Hindlimb muscle (tissue), 1 donor: ENCODE data around the gene MAP3K7. TPM values are rescaled to one million over a fixed set of nuclear protein-coding genes. Genes with fewer than 3 reads are reported as not detected.
"Not testable (repeated sequence)": the region's sequence is repeated elsewhere in the genome, so short reads cannot be mapped to it uniquely, and the experiment has no call there.

ENCODE experiments used
- DNase-seq: peaks from one replicate; pipeline ENCODE4 v3.0.0-alpha.2; 2013
- polyA plus RNA-seq: library from polyadenylated mRNA; unstranded; fragments of 120-200 nt; gene quantifications from one replicate; pipeline ENCODE4 v1.2.1, GENCODE V29; 2013; ENCODE audit not compliant: insufficient read length

MAP3K7 gene
- polyA plus RNA-seq, 1 donor = 35.9 TPM

DNA sequence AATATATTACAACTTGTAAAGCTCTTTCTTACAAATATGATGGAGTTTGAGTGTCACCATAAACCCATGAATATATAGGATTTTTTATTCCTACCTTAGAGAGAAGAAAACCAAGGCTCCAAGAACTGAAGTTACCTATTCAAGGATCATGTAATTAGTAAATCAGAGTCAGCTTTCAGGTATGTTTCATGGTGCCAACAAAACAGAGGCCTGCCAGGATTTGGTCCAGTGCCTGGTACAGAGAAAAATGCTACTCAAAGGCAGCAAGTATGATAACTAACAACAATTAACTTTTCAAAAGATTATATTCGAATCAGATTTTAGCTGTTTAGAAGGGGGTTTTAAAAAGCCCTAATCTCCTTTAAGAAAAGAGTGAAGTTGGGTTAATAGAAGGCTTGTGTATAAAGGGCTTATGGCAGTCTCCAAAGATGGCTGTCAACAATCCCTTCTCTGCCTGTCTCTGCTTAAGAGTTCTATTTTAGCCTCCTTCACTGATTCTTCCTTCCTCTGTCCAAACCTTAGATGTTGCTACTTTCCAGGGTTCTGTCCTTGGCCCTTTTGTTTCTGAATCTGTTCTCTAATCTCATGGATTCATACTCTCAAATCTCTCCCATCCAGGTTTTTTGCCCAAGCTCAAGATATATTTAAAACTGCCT, 7.8 kb downstream of the MAP3K7 start:
- DNase-seq = no peak

- no peak for DNase-seq
Measured at GRCh38 chr6:90575267-90575666, 11.6 kb downstream of the MAP3K7 start.

DNA sequence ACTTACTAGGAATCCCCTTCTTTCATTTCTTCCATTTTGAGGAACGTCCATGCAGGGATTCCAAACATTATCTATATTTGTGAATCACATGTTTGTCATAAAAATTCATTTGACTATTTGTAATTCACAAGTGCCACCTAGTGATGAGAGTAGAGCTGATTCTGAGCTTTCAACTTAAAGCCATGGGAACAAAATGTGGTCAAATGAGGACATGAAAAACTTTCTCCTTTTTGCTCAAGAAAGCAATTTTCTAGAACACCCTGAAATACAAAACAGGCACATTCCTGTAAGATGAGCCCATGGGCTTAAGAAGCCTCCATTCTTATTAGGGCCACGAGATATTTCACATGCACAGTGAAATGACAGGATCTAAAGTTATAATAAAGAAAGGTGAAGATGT, 12.3 kb downstream of the MAP3K7 start:
- DNase-seq = no peak

GRCh38 chr6:90573624-90574023, 13.2 kb downstream of the MAP3K7 start:
- no peak for DNase-seq

DNA sequence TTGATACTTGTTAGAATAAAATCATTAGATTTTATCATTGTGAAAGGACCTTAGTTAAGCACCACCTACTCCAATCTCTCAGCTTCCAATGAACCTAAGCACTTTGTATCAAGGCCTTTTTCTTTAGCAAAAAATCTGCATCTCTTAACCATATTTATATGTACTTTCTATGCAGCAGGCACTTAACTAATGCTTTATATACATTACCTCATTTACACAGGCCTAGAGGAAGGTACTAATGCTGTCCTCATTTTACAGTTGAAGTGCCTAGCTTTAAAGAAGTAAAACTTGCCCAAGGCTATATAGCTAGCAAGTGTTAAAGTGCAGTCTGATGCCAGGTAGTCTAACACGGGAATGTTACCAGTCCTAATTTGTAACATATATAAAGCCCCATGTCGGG, 14.0 kb downstream of the MAP3K7 start:
- DNase-seq = no peak

- DNase-seq = no peak
Measured at GRCh38 chr6:90569223-90569622, 17.6 kb downstream of the MAP3K7 start.

DNA sequence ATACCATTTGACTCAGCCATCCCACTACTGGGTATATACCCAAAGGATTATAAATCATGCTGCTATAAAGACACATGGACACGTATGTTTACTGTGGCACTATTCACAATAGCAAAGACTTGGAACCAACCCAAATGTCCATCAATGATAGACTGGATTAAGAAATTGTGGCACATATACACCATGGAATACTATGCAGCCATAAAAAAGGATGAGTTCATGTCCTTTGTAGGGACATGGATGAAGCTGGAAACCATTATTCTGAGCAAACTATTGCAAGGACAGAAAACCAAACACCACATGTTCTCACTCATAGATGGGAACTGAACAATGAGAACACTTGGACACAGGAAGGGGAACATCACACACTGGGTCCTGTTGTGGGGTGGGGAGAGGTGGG, 19.2 kb downstream of the MAP3K7 start:
- not testable (repeated sequence) for DNase-seq

GRCh38 chr6:90562341-90562740, 24.5 kb downstream of the MAP3K7 start:
- DNase-seq = not testable (repeated sequence)

DNA sequence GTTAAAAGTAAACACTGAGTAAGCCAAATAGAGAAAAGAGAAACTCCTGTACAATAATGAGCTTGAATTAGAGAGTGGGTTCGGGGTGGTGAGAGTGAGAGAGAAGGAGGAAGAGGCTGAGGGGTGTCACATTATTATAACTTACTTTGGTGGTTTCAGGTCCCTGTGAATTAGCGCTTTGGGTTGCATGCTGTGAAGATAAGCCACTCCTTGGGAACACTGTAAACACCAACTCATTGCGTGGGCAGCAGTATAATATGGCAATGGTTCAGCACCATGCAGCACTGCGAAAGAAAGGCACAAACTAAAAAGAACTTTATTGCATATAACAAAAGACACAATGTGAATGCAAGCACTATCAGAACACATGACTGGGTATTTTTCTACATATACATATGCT, 26.9 kb downstream of the MAP3K7 start:
- no peak for DNase-seq

- no peak for DNase-seq
Measured at GRCh38 chr6:90557006-90557405, 29.9 kb downstream of the MAP3K7 start.

DNA sequence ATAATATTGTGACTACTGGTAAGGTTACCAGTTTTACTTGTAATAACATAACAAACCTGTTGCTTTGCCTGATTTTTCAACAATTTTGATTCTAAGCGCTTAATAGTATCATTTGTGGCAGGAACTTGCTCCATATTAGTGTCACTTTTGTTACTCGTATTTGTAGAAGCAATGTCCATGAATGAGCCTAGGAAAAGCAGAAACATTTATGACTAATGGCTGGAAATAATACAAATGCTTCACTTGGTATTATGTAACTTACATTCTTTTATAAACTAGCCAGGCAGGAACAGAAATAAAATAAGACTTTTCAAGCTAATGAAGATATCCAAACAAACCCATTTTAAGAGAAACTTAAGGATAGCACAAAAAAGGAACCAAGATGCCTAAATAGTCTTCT, 38.9 kb downstream of the MAP3K7 start:
- no peak for DNase-seq

- no peak for DNase-seq
Measured at GRCh38 chr6:90547079-90547478, 39.8 kb downstream of the MAP3K7 start.

DNA sequence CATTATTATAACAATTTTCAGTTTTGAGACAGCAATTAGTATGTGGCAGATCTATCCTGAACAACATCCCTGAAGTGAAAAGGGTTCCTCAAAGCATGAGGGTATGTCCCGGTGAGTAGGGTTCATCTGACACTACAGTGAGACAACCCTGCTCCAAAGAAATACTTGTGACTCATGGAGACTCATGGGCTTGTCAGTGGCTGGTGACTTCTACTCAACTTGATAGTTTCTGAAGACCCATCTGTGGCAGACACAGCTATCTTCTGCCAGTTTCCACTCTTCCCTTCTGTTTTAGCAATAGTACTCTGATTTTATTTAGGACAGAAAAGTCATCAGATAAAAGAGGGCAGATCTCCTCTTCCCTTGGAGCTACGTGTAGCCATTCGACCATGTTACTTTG, 41.4 kb downstream of the MAP3K7 start:
- no peak for DNase-seq

GRCh38 chr6:90544741-90545140, 42.1 kb downstream of the MAP3K7 start:
- DNase-seq = no peak

DNA sequence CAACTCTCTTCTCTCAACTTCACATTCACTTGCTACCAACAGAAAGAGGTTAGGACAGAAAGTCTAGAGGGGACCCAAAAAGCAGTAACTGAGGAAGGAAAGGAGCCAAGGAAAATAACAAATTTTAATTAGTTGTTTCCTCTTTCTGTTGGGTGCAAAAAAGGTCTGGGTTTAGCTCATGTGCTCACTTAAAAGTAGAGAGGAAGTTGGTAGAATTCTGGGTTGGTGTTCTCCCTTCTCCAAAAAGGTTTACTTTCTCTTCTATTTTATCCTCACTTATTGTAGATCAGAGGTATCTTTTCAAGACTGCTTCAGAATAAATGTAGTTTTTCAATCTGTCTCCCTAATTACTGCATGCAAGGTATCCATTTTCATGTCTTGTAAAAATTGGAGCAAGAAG, 42.8 kb downstream of the MAP3K7 start:
- no peak for DNase-seq

DNA sequence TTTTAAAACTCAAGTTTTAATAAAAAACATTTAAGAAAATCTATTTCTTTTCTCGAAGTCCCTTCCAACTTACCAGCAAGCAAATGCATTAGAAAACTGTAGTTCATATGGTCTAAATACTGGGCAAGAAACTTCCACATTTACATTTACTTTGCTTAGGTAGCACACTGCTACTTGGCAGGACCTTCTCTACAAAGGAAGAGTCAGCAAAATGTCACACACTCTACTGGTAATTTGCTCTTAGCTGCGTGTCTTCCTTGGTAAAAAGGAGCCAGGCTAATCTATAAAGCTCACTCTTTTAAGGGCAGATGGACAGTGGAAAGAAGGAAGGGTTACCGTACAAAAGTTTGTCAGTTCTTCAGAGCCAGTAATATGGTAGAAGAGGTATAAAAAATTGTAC, 45.7 kb downstream of the MAP3K7 start:
- DNase-seq = no peak

GRCh38 chr6:90538278-90539046, 48.4 kb downstream of the MAP3K7 start:
- DNase-seq = no peak

DNA sequence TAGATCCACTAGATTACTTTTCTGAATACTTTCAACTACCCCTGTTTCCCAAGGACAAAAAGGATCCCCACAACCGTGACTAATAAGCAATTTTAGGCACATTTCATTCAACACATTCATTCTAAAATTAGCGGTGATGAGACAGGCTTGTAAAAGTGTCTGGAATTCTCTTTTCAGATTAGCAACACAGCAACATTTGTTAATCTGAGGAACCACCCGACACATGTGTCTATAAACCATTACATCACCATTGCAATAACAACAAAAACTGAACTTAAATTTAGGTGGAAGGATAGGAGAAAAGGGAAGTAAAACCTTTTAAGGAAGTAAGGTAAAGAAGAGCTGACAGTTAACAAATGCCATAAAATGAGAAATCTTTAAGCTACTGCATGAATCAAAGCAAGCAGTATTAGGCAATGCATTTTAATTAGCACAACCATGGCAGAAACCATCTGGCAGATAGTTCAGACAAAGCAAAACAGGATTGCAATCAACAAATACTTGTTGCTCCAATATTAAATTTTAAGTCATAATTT, 49.1 kb downstream of the MAP3K7 start:
- no peak for DNase-seq

DNA sequence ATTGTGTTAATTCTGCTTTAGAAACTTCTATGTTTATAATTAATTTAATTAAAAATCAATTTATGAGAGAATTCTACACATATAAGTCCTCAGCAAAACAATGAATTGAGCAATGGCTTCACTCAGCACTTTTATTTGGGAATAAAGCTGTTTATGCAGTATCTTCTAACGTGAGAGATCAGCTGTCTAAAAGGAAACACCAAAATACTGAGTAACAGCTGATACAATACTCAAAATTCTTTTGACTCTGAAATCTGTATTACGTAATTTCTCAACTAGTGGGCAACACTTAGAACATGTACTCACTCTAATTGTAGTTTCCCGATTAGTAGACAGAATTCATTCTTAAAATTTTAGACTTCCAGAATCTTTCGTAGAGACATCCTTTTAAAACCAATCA, 49.8 kb downstream of the MAP3K7 start:
- no peak for DNase-seq

- DNase-seq = no peak
Measured at GRCh38 chr6:90536520-90536919, 50.4 kb downstream of the MAP3K7 start.

- DNase-seq = no peak
Measured at GRCh38 chr6:90534337-90535025, 52.4 kb downstream of the MAP3K7 start.

DNA sequence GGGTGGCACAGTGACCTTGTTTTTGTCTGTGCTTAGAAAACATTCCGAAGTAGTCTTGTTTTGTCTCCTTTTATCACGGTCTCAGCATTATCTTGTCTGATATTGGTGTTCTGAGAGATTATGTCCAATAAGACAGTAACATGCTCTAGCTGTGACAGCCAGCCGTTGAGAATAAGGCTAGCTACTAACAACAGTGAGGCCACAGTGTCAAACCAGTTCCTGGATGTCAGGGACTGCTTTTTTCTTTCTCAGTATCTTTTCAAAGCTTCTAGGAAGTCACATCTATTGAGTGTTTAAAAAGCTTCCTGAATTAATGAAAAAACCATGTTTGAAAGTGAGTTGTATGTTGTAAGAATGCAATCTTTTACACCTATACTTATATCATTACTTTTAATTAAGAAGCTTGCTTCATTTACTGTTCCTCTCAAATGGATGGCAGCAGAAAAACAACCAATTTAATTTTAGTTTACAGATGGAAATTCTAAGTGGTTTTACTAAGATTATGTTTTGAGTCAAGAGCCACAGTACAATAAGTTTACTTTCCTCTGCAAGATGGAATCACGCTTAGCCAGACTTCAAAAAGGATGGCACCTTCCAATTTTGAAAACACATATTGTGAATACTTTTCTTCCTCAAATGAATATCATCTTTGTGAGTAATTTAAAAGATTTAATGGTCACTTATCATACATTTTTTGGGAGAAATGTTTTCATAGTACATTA, 53.1 kb downstream of the MAP3K7 start:
- no peak for DNase-seq

DNA sequence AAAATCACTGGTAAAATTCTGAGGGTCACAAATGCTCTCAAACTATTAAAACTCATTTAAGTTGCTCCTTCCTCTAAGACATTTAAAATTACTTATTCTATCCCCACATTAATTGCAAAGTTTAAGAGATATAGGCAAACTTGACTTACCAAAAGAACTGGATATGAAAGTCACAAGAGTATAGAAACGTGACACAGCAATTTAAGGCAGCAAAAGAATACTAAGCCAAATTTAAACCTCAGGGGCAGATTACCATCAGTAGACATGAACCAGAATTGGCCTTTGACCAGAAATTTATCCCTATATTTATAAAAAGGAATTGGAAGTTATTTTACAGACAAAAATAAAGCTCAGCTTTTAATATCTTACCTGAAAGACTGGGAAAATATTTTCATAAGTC, 56.0 kb downstream of the MAP3K7 start:
- no peak for DNase-seq
